A549 treated with CORT108297 at 1 μM for 4 hours (cell line): ENCODE results near the gene HIPK4. TPM values are rescaled to one million over a fixed set of nuclear protein-coding genes. Genes with fewer than 3 reads are reported as not detected.

ENCODE experiments used
- total RNA-seq: library from RNA; stranded (reverse); fragments of 200-300 nt; extraction: Qiagen RNA extraction; gene quantifications from 5 replicates; pipeline ENCODE4 v1.2.3, GENCODE V29; 2022

HIPK4 gene, protein sequence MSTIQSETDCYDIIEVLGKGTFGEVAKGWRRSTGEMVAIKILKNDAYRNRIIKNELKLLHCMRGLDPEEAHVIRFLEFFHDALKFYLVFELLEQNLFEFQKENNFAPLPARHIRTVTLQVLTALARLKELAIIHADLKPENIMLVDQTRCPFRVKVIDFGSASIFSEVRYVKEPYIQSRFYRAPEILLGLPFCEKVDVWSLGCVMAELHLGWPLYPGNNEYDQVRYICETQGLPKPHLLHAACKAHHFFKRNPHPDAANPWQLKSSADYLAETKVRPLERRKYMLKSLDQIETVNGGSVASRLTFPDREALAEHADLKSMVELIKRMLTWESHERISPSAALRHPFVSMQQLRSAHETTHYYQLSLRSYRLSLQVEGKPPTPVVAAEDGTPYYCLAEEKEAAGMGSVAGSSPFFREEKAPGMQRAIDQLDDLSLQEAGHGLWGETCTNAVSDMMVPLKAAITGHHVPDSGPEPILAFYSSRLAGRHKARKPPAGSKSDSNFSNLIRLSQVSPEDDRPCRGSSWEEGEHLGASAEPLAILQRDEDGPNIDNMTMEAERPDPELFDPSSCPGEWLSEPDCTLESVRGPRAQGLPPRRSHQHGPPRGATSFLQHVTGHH
- 0.17 to 0.29 TPM (median 0.27 TPM) in 5 replicates for total RNA-seq

DNA sequence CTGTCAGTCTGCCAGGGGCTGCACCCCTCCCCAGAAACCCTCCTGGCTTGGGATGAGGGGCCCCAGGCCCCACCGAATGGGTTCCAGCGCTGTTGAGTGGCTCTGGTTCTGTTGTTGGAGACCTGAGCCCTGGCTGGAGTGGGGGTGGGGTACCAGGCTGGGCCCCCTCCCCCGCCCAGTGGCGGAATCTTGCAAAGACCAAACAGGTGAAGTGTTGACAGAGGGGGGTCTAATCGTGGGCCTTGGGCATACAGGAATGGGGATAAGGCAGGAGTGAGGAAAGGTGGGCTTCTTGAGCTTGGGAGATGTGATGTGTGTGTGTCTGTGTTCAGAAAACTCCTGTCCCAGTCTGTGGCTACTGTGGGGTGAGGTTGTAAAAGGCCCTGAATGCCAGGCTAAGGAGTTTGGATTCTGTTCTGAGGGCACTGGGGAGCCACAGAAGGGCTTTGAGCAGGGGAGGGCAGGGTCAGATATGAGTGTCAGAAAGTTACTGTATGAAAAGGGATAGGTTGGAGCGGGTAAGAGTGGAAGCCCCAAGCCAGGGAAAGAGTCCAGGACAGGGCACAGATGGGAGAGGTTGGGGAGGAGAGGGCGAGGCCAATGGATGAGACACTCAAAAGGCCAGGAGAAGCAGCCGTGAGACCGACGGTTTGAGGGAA lies at the start of gene HIPK4:
Gene HIPK4, minus strand, starts transcription at position 98 of the 659 bp plus-strand sequence. CDS start 279 bp downstream, outside the sequence.

DNA sequence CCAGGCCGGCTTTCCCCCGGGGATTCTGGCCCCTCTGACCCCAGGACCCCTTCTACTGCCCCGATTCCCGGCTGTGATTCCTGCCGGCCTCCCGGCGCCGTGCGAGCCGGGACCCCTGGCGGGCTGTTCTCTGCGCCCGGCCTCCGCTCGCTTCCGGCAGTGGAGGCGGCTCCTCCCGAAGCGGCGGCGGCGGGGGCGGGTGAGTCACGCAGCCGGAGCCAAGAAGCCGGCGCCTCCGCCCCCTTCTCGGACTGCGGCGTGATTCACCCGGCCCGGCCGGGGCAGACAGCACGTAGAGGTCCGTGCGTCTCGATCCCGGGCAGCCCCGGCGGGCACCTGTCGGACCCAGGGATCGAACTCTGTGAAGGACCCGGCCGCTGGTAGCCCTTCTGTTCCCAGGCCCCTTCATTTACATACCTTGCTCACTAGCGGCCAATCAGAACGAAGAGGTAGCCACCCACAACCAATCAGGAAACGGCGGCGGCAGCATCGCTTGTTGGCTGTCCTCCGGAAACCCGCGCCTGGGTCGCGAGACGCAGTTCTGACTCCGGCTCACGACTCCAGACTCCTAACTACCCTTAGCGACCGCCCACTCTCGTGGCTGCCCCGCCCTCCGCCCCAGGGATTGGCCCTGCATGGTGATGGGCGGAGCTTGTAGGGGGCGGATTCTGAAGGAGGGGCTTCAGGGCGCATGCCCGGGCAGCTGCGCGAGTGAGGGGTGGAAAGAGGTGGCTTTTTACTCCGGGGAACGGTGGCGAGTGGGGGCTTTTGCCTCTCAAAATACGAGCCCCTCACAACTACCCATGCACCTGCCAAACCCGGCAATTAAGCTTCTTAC lies 35.7 kb upstream of the HIPK4 start, which contains the start of gene SERTAD1:
Gene SERTAD1, minus strand, starts transcription at position 543 of the 838 bp plus-strand sequence. CDS start 2,446 bp downstream, outside the sequence.

DNA sequence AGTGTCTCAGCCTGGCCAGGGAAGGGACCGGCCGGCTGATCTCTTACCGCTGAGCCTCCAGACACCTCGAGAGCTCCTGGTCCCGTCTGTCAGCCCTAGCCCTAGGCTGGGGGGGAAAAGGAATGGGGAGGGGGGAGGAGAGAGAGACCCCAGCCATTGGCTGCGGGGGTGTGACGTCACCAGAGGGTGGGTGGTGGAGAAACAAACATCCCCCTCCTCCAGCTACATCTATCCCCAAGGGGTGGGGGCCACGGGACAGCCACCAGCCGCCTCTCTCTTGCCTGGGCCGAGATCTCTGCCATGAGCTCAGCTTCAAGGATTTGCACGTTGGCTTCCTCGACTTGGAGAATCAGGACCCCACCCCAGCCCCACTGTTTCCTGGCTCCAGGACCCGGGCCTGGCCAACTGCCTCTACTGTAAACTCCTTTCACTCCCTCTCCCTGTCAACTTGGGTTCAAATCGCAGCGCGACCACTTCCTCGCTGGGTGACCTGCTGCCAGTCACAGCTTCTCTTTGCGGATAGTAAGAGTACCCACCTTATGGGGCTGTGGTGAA lies 23.4 kb upstream of the HIPK4 start, which contains the start of gene PRX:
Gene PRX, minus strand, starts transcription at position 88 of the 555 bp plus-strand sequence. CDS start 5,446 bp downstream, outside the sequence.

DNA sequence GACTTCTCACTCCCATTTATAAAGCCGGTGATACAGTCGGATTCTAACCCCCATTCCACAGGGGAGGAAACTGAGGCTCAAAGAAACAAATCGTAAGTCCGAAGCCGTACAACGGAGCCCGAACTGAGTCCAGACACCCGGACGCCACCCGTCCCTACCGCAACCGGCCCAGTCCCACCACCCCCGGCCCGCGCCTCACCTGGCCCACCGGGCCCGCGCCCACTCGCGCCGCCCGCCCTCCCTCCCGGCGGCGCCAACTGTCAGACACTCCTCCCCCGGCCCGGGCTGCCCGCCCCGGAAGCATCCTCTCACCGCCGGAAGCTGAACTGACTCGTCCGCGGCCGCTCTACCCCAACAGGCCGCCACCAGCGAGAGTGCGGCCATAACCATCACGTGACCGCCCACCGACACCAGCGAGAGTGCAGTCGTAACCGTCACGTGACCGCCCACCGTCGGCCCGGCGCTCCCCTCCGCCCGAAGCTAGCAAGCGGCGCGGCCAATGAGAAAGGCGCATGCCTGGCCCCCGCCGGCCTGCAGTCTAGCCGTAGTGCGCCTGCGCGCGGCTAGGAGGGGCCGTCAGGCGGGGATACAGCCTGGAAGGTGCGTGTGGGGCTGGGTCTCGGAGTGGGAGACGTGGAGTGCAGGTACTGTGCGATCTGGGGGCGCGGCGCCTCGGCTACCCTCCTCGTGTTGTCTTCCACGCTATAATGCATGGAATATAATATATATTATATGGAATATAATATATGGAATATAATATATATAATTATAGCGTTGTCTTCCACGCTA lies 41.7 kb downstream of the HIPK4 start, which contains the start of the genes C19orf47 and PLD3:
Gene C19orf47, minus strand, starts transcription at position 273 of the 789 bp plus-strand sequence. CDS start 6,540 bp downstream, outside the sequence.
Gene PLD3, plus strand, starts transcription at position 571 of the 789 bp plus-strand sequence. CDS start 17,789 bp downstream, outside the sequence.

Other genes with a start within 250 kb of the HIPK4 start
- gene MAP3K10, start 198.8 kb downstream of the HIPK4 start, total RNA-seq, result 13.0 to 19.8 TPM (median 17.8 TPM) in 5 replicates
- gene TTC9B, start 171.8 kb downstream of the HIPK4 start, total RNA-seq, result 0.14 to 1.1 TPM (median 0.69 TPM) in 5 replicates
- 0.11 to 0.28 TPM (median 0.21 TPM) in 5 replicates for gene CCNP, start 163.5 kb downstream of the HIPK4 start, total RNA-seq
- 117 to 188 TPM (median 175 TPM) in 5 replicates for gene AKT2, start 104.8 kb downstream of the HIPK4 start, total RNA-seq
- gene C19orf47, start 41.8 kb downstream of the HIPK4 start, total RNA-seq, result 24.8 to 33.9 TPM (median 32.3 TPM) in 5 replicates
- gene PLD3, start 41.5 kb downstream of the HIPK4 start, total RNA-seq, result 262 to 280 TPM (median 268 TPM) in 5 replicates
- gene PRX, start 23.2 kb upstream of the HIPK4 start, total RNA-seq, result 1.2 to 1.9 TPM (median 1.4 TPM) in 5 replicates
- 23.5 to 43.8 TPM (median 32.1 TPM) in 5 replicates for gene SERTAD1, start 35.8 kb upstream of the HIPK4 start, total RNA-seq
- gene SERTAD3, start 54.2 kb upstream of the HIPK4 start, total RNA-seq, result 39.0 to 48.0 TPM (median 43.7 TPM) in 5 replicates
- gene BLVRB, start 75.6 kb upstream of the HIPK4 start, total RNA-seq, result 238 to 368 TPM (median 325 TPM) in 5 replicates
- gene SPTBN4, start 76.8 kb upstream of the HIPK4 start, total RNA-seq, result 0.67 to 1.1 TPM (median 0.69 TPM) in 5 replicates
- 102 to 155 TPM (median 145 TPM) in 5 replicates for gene SHKBP1, start 186.7 kb upstream of the HIPK4 start, total RNA-seq
- 42.1 to 73.1 TPM (median 63.4 TPM) in 5 replicates for gene LTBP4, start 211.2 kb upstream of the HIPK4 start, total RNA-seq